Common myeloid progenitor, CD34-positive (primary cell): Measurements from ENCODE around the gene ZC3H12A.

Experiments used
- CTCF ChIA-PET: fragments of 350-600 bp; sonication (Branson Sonifier 250); formaldehyde crosslinking; loops from one replicate; lab custom pipeline; 2021; ENCODE audit warnings: antibody characterized with exemption; lab: Charles Lee
- POLR2A ChIA-PET: fragments of 350-600 bp; sonication (Branson Sonifier 250); formaldehyde crosslinking; loops from one replicate; lab custom pipeline; 2021; ENCODE audit warnings: antibody characterized with exemption; lab: Charles Lee
- DNase-seq, 3 donors: peaks; one replicate each; pipeline versions ENCODE4 v3.0.0 to v3.0.0-alpha.2; 2013
- H3K27ac ChIP-seq, 2 experiments: 1 replicate in 1 of 2; 2 replicates in 1 of 2; pipeline ENCODE4 v1.7.0; 2013; ENCODE audit warnings: inconsistent platforms in 2 of 2, low read length in 2 of 2, mild to moderate bottlenecking in 2 of 2, low read depth in 1 of 2, moderate library complexity in 1 of 2; ENCODE audit not compliant: severe bottlenecking in 2 of 2, insufficient read depth in 1 of 2, poor library complexity in 1 of 2
- H3K27me3 ChIP-seq, 5 experiments: replicated peaks in 2 of 5; 1 replicate in 3 of 5; 2 replicates in 2 of 5; pipeline versions ENCODE4 v1.6.1 to v1.7.0; 2013; ENCODE audit warnings: low read length in 4 of 5, mild to moderate bottlenecking in 2 of 5, moderate library complexity in 2 of 5, inconsistent platforms in 1 of 5; ENCODE audit not compliant: insufficient read depth in 5 of 5, control insufficient read depth in 4 of 5
- H3K36me3 ChIP-seq, 4 experiments: 1 replicate in 2 of 4; 2 replicates in 2 of 4; pipeline versions ENCODE4 v1.6.1 to v1.7.0; 2013; ENCODE audit warnings: low read length in 3 of 4, control low read depth in 1 of 4, mild to moderate bottlenecking in 1 of 4; ENCODE audit not compliant: control insufficient read depth in 4 of 4, insufficient read depth in 4 of 4
- H3K4me1 ChIP-seq, 4 experiments: 1 replicate in 3 of 4; 2 replicates in 1 of 4; pipeline versions ENCODE4 v1.6.1 to v1.7.1; 2013; ENCODE audit warnings: low read length in 3 of 4, mild to moderate bottlenecking in 3 of 4, control low read depth in 1 of 4, inconsistent platforms in 1 of 4, moderate library complexity in 1 of 4; ENCODE audit not compliant: control insufficient read depth in 4 of 4, insufficient read depth in 4 of 4; ENCODE audit errors: control extremely low read depth in 1 of 4
- H3K4me3 ChIP-seq, 7 experiments: 1 replicate in 4 of 7; 2 replicates in 3 of 7; pipeline versions ENCODE4 v1.5.1 to v1.7.0; 2013; ENCODE audit warnings: mild to moderate bottlenecking in 7 of 7, low read length in 6 of 7, moderate library complexity in 6 of 7, inconsistent platforms in 2 of 7, low read depth in 2 of 7, control low read depth in 1 of 7; ENCODE audit not compliant: insufficient read depth in 4 of 7, control insufficient read depth in 1 of 7; ENCODE audit errors: extremely low read depth in 1 of 7
- H3K9me3 ChIP-seq, 5 experiments: 1 replicate in 4 of 5; 2 replicates in 1 of 5; pipeline versions ENCODE4 v1.6.1 to v1.7.1; 2013; ENCODE audit warnings: low read length in 4 of 5, mild to moderate bottlenecking in 2 of 5, inconsistent platforms in 1 of 5, low read depth in 1 of 5, moderate library complexity in 1 of 5; ENCODE audit not compliant: control insufficient read depth in 4 of 5, insufficient read depth in 2 of 5; ENCODE audit errors: control extremely low read depth in 1 of 5
- WGBS: methylation state at CpG from one replicate; pipeline ENCODE4 v1.1.5; 2013; ENCODE audit not compliant: insufficient coverage; 5-methylcytosine and 5-hydroxymethylcytosine counted together

Gene ZC3H12A

DNA sequence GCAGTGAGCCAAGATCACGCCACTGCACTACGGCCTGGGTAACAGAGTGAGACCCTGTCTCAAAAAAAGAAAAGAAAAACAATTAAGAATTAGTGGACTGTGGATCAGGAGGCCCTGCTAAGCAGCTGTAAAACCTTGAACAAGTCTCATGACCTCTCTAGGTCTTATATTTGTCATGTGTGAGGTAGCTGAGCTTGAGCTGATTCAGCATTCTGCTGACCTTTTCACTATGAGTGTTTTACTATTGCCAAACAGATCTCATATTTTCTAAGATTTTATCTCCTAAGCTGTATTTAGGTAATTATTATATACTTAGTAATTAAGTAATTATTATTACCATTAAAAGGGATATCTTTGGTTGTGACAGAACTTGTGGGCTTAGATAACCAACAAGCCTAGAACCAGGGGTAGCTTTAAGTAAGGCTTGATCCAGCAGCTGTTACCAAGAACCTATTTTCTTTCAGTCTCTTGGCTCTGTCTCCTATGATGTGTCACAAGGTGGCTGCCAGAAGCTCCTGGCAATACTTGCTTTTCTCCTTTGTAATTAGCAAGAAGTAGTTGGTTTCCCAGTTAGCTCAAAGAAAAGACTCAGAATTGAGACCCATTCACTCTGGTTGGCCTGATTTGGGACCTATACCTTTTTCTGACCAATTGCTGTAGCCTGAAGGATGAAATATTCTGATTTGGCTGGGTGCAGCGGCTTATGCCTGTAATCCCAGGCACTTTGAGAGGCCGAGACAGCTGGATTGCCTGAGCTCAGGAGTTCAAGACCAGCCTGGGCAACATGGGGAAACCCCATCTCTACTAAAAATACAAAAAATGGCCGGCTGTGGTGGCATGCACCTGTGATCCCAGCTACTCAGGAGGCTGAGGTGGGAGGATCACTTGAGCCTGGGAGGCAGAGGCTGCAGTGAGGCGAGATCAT, 8.5 kb upstream of the ZC3H12A start:
- DNase-seq = no peak
- ChIA-PET POLR2A (interaction anchor here (0.7 to 1.4 kb wide), 2 partner anchors 8 to 818 kb away, joined by 4 to 7 read pairs; no protein-coding TSS in a partner anchor), CTCF (interaction anchor here (0.7 to 3.6 kb wide), 7 partner anchors 8 to 236 kb away, joined by 3 to 19 read pairs (median 4); no protein-coding TSS in a partner anchor)
- Histone ChIP-seq H3K9me3 (no peaks in the 10 kb centered on the region), H3K36me3 (peaks cover 0 to 9% (median 2%) of the 10 kb centered on the region in 4 experiments), H3K27ac (no peak overlapping the region), H3K4me3 (no peak overlapping the region), H3K27me3 (no peaks in the 10 kb centered on the region), H3K4me1 (no peaks in the 10 kb centered on the region)
- WGBS = 84% methylated on average over 5 of the region's 6 CpGs

DNA sequence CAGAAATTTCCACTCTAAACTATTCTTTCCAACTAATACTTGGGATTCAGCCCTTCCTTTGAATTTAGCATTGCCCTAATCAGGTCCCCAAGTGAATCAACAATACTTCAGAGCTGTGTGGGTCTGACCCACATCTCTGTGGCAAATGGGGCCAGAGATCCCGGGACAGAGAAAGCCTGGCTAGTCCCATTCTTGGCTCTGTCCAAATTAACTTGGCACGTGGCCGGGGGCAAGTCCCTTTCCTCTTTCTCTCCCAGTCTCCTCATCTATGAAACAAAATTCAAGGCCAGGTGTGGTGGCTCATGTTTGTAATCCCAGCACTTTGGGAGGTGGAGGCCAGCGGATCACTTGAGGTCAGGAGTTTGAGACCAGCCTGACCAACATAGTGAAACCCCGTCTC, 6.3 kb upstream of the ZC3H12A start:
- ChIA-PET CTCF (interaction anchor here (0.8 kb wide), 2 partner anchors 17 to 19 kb away, joined by 3 to 5 read pairs; no protein-coding TSS in a partner anchor), POLR2A (interaction anchor here (0.6 kb wide), 1 partner anchor 1503 kb away, joined by 4 read pairs; no protein-coding TSS in a partner anchor)
- Histone ChIP-seq H3K36me3 (peaks cover 0 to 2% (median 0%) of the 10 kb centered on the region in 4 experiments), H3K27ac (no peak overlapping the region), H3K4me1 (peaks cover 0 to 21% (median 21%) of the 10 kb centered on the region in 4 experiments), H3K9me3 (no peaks in the 10 kb centered on the region), H3K27me3 (no peaks in the 10 kb centered on the region), H3K4me3 (no peak overlapping the region)
- 100% methylated on average over 1 of the region's 5 CpGs for whole genome bisulfite sequencing
- no peak for DNase-seq

DNA sequence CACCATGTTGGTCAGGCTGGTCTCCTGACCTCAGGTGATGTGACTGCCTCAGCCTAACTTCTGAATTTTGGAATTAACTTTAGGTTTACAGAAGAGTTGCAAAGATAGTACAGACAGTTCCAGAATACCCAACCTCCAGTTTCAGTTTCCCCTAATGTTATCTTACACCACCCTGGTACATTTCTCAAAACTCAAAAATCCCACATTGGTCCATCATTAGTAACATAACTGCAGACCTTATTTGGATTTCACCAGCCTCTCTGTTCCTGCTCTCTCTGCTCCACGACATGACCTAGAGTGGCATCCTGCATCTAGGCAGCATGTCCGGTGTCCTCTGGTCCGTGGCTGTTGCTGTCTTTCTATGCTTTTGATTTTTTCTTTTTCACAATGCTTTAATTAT, 5.0 kb upstream of the ZC3H12A start:
- Histone ChIP-seq H3K9me3 (no peaks in the 10 kb centered on the region), H3K4me1 (peaks cover 5 to 33% (median 32%) of the 10 kb centered on the region in 4 experiments), H3K36me3 (peaks cover 0 to 2% (median 0%) of the 10 kb centered on the region in 4 experiments), H3K27me3 (no peaks in the 10 kb centered on the region), H3K27ac (no peak overlapping the region), H3K4me3 (no peak overlapping the region)
- WGBS = 100% methylated on average over 3 of the region's 3 CpGs
- no peak for DNase-seq
- ChIA-PET POLR2A (no interaction called here), CTCF (interaction anchor here (1.0 to 13.0 kb wide), 4 partner anchors 15 to 40 kb away, joined by 3 to 146 read pairs (median 56); no protein-coding TSS in a partner anchor)

DNA sequence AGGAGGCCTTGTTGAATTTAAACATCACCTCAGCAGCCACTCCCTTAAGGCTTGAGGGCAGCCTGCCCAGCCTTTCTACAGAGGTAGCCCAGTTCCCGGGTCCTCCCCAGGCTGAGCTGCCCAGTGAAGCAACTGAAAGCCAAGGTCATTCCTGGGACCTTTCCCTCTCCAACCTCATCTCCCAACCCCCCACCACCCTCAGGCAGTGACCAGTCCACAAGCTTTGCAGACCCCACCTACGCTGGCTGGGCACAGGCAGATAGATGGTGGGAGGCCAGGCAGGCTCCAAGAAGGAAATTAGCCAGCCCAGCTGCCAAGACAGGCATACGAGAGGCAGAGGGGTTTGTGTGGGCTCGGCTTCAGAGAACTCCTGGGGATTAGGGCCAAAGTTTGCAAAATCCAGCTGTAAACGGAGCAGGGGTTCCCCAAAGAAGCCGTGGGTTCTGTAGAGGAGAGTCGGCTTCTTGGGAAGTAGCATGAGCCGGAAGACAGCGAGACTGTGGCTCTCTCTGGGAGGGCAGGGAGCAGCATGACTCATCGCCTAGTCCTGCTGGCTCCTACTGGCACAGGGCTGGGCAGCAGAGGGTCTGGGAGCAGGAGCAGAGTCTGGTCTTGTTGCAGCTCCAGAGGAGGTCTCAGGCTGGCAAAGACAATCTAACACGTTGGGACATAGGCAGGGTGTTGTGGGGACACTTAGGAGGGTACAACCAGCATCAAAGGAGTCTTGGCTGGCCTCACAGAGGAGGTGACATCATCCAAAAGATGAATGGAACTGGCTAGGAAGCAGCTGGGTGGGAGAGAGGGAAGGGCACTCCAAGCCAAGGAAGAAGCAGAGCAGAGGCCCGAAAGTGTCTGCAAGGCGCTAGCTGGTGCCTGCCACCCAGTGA, 2.8 kb upstream of the ZC3H12A start:
- Histone ChIP-seq H3K27me3 (no peaks in the 10 kb centered on the region), H3K27ac (peak overlapping the region in 1 of 2 experiments; percentile 16), H3K4me1 (peaks cover 5 to 51% (median 50%) of the 10 kb centered on the region in 4 experiments), H3K4me3 (peak overlapping the region in 3 of 7 experiments; percentile 48 to 75 (median 66)), H3K9me3 (no peaks in the 10 kb centered on the region), H3K36me3 (peaks cover 0 to 11% (median 3%) of the 10 kb centered on the region in 4 experiments)
- CTCF ChIA-PET = interaction anchor here (1.5 to 13.0 kb wide), 5 partner anchors 9 to 211 kb away, joined by 5 to 146 read pairs (median 11); no protein-coding TSS in a partner anchor
- POLR2A ChIA-PET = interaction anchor here (1.1 kb wide), 1 partner anchor 16 kb away, joined by 4 read pairs; no protein-coding TSS in a partner anchor
- DNase-seq = peak; percentile 51 to 59 (median 52)
- WGBS = 23% methylated on average over 9 of the region's 13 CpGs

DNA sequence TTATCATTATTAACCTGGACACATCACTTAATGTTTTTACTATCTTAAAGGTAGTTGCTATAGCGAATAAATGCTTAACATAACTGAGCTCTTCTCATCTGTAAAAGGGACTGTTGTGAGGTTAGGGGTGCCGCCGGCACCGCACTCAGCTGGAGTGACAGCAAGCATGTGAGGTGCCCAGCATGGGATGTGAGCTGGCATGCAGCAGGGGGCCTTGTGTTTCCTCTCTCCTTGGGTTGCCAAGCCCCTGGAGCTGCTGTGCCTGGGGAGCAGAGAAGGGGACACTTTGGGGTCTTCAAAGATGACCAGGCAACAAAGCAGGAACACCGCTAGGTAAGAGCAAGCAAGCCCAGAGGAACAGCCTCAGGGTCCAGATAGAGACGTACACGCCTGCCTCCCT, 2.1 kb upstream of the ZC3H12A start:
- 27% methylated on average over 6 of the region's 7 CpGs for WGBS
- peaks cover 9 to 58% (median 57%) of the 10 kb centered on the region in 4 experiments for H3K4me1 ChIP-seq
- DNase-seq = peak in 2 of 3 donors; percentile 46 to 53
- POLR2A ChIA-PET = interaction anchor here (1.1 kb wide), 1 partner anchor 15 kb away, joined by 4 read pairs; no protein-coding TSS in a partner anchor
- H3K27me3 ChIP-seq = no peaks in the 10 kb centered on the region
- peaks cover 0 to 17% (median 3%) of the 10 kb centered on the region in 4 experiments for H3K36me3 ChIP-seq
- CTCF ChIA-PET = interaction anchor here (0.7 to 13.0 kb wide), 7 partner anchors 9 to 210 kb away, joined by 3 to 146 read pairs (median 6); no protein-coding TSS in a partner anchor
- no peaks in the 10 kb centered on the region for H3K9me3 ChIP-seq
- H3K4me3 ChIP-seq = peak overlapping the region in 5 of 7 experiments; percentile 8 to 91 (median 66)
- H3K27ac ChIP-seq = peak overlapping the region in 1 of 2 experiments; percentile 27

DNA sequence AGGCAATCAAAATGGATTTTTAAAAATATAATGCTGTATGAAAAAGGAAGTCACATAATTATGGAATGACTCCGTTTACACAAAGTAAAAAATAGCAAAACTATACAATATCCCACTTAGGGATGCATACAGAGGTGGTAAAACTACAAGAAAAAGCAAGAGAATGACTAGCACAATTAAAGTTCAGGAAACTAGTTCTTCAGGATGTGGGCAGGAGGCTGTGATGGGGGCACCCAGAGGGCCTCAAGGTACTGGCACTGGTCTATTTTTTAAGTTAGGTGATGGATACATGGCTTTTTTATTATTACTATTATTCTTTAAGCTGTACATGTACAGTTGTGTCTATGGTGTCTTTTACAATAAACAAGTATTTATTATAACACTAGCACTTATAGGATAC, 1.4 kb upstream of the ZC3H12A start:
- DNase-seq = peak in 2 of 3 donors; percentile 44 to 57
- H3K27ac ChIP-seq = peak overlapping the region in 1 of 2 experiments; percentile 90
- ChIA-PET CTCF (interaction anchor here (0.8 to 13.0 kb wide), 5 partner anchors 8 to 41 kb away, joined by 3 to 146 read pairs (median 11); no protein-coding TSS in a partner anchor), POLR2A (interaction anchor here (1.1 to 1.3 kb wide), 2 partner anchors 7 to 14 kb away, joined by 4 read pairs; no protein-coding TSS in a partner anchor)
- peaks cover 9 to 65% (median 64%) of the 10 kb centered on the region in 4 experiments for H3K4me1 ChIP-seq
- no peaks in the 10 kb centered on the region for H3K27me3 ChIP-seq
- H3K4me3 ChIP-seq = peak overlapping the region in 6 of 7 experiments; percentile 13 to 92 (median 85)
- H3K36me3 ChIP-seq = peaks cover 0 to 20% (median 3%) of the 10 kb centered on the region in 4 experiments
- WGBS = no CpG with 5 or more reads among the region's 1 CpG
- H3K9me3 ChIP-seq = no peaks in the 10 kb centered on the region
